HepG2 (cell line): ENCODE results near the gene SENP5. TPM values are rescaled to one million over a fixed set of nuclear protein-coding genes. Genes with fewer than 3 reads are reported as not detected.
A peak's percentile ranks its signal among the peaks of the same experiment; 100 is the strongest.

Source experiments
- ARNTL ChIP-seq: sonication (generic); formaldehyde crosslinking; IDR thresholded peaks from 2 replicates; pipeline ENCODE4 v1.4.0; 2020; ENCODE audit warnings: mild to moderate bottlenecking, missing genetic modification reagents
- BORCS8-MEF2B ChIP-seq: sonication (generic); formaldehyde crosslinking; IDR thresholded peaks from 2 replicates; pipeline ENCODE4 v1.8.0; 2022; ENCODE audit warnings: mild to moderate bottlenecking, missing genetic modification reagents
- CBX5 ChIP-seq: sonication (generic); formaldehyde crosslinking; IDR thresholded peaks from 2 replicates; pipeline ENCODE4 v1.4.0; 2020; ENCODE audit warnings: missing genetic modification reagents, borderline replicate concordance
- DDIT3 ChIP-seq: sonication (generic); formaldehyde crosslinking; IDR thresholded peaks from 2 replicates; pipeline ENCODE4 v1.4.0; 2020; ENCODE audit warnings: mild to moderate bottlenecking, missing genetic modification reagents
- KDM1A ChIP-seq: IDR thresholded peaks from 2 replicates; pipeline ENCODE4 v1.6.1; 2016; ENCODE audit warnings: missing compliant biosample characterization
- MATR3 ChIP-seq: sonication (generic); formaldehyde crosslinking; IDR thresholded peaks from 2 replicates; pipeline ENCODE4 v1.4.0; 2020; ENCODE audit warnings: missing genetic modification reagents
- REL ChIP-seq: sonication (generic); formaldehyde crosslinking; conservative IDR thresholded peaks from 2 replicates; pipeline ENCODE4 v1.8.0; 2022; ENCODE audit warnings: mild to moderate bottlenecking, missing genetic modification reagents, moderate library complexity
- TERF1 ChIP-seq: sonication (generic); formaldehyde crosslinking; IDR thresholded peaks from 2 replicates; pipeline ENCODE4 v1.8.0; 2022; ENCODE audit warnings: mild to moderate bottlenecking, missing genetic modification reagents, moderate library complexity
- THYN1 ChIP-seq: sonication (generic); formaldehyde crosslinking; IDR thresholded peaks from 2 replicates; pipeline ENCODE4 v1.8.1; 2023; ENCODE audit warnings: low read depth, mild to moderate bottlenecking, moderate library complexity, missing genetic modification reagents, borderline replicate concordance
- ZMAT3 ChIP-seq: sonication (generic); formaldehyde crosslinking; conservative IDR thresholded peaks from 2 replicates; pipeline ENCODE4 v1.7.0; 2021; ENCODE audit warnings: missing genetic modification reagents
- ZNF180 ChIP-seq: sonication (generic); formaldehyde crosslinking; IDR thresholded peaks from 2 replicates; pipeline ENCODE4 v1.4.0; 2020; ENCODE audit warnings: low read depth, missing genetic modification reagents, borderline replicate concordance
- ZNF746 ChIP-seq: sonication (generic); formaldehyde crosslinking; IDR thresholded peaks from 2 replicates; pipeline ENCODE4 v1.8.0; 2022; ENCODE audit warnings: mild to moderate bottlenecking, missing genetic modification reagents
- ZNF772 ChIP-seq: sonication (generic); formaldehyde crosslinking; IDR thresholded peaks from 2 replicates; pipeline ENCODE4 v1.5.0; 2020; ENCODE audit warnings: mild to moderate bottlenecking, missing genetic modification reagents
- ZSCAN30 ChIP-seq: sonication (generic); formaldehyde crosslinking; IDR thresholded peaks from 2 replicates; pipeline ENCODE4 v1.5.0; 2020; ENCODE audit warnings: mild to moderate bottlenecking, missing genetic modification reagents
- ZSCAN5A ChIP-seq: sonication (generic); formaldehyde crosslinking; IDR thresholded peaks from 2 replicates; pipeline ENCODE4 v1.8.0; 2022; ENCODE audit warnings: mild to moderate bottlenecking, missing genetic modification reagents, borderline replicate concordance
- polyA plus RNA-seq, 8 experiments: library from polyadenylated mRNA; depleted of rRNA in 3 of 8; stranded (reverse) in 7 of 8; unstranded in 1 of 8; fragments of >200 nt; fragmentation: Illumina TruSeq in 4 of 8; extraction: Trizol in 4 of 8; gene quantifications; 2 replicates each; pipeline versions ENCODE4 v1.2.1 to v1.2.3, GENCODE V29; 2011 to 2016; ENCODE audit warnings: low read depth in 4 of 8, missing spikeins in 1 of 8, mixed read lengths in 1 of 8; ENCODE audit not compliant: insufficient read depth in 1 of 8
- total RNA-seq, 5 experiments: library from RNA; depleted of rRNA; stranded (reverse); fragments of >200 nt; fragmentation: Illumina TruSeq; extraction: Trizol; gene quantifications; 2 replicates each; pipeline ENCODE4 v1.2.3, GENCODE V29; 2016; ENCODE audit warnings: low read depth in 1 of 5
- TF ChIP-seq, protein P1 (sequence below): sonication (generic); formaldehyde crosslinking; conservative IDR thresholded peaks from 2 replicates; pipeline ENCODE4 v1.4.0; 2020; ENCODE audit warnings: missing genetic modification reagents
- TF ChIP-seq, protein P2 (sequence below): sonication (generic); formaldehyde crosslinking; IDR thresholded peaks from 2 replicates; pipeline ENCODE4 v1.5.1; 2020; ENCODE audit warnings: missing genetic modification reagents, mild to moderate bottlenecking, borderline replicate concordance
- TF ChIP-seq, protein P3 (sequence below): IDR thresholded peaks from 2 replicates; pipeline ENCODE4 v1.6.1; 2016; ENCODE audit warnings: missing genetic modification reagents, missing compliant biosample characterization
- TF ChIP-seq, protein P4 (sequence below): sonication (generic); formaldehyde crosslinking; IDR thresholded peaks from 2 replicates; pipeline ENCODE4 v1.5.1; 2020; ENCODE audit warnings: missing genetic modification reagents, mild to moderate bottlenecking, borderline replicate concordance

SENP5 gene
- total and polyA plus RNA-seq, 2 of the 13 experiments (the other 11 are each of a cell fraction or from before 2014, with no cell fraction given): 17.6 to 30.9 TPM

- TF ChIP-seq ZNF746 (CRISPR knock-in tag): peak; percentile 72
- TF ChIP-seq ZSCAN30 (CRISPR knock-in tag): no peak
- no peak for TF ChIP-seq THYN1 (CRISPR knock-in tag)
- TF ChIP-seq ARNTL (CRISPR knock-in tag): peak; percentile 91; the same call in 1 of the 2 replicates
- TF ChIP-seq, protein P1, sequence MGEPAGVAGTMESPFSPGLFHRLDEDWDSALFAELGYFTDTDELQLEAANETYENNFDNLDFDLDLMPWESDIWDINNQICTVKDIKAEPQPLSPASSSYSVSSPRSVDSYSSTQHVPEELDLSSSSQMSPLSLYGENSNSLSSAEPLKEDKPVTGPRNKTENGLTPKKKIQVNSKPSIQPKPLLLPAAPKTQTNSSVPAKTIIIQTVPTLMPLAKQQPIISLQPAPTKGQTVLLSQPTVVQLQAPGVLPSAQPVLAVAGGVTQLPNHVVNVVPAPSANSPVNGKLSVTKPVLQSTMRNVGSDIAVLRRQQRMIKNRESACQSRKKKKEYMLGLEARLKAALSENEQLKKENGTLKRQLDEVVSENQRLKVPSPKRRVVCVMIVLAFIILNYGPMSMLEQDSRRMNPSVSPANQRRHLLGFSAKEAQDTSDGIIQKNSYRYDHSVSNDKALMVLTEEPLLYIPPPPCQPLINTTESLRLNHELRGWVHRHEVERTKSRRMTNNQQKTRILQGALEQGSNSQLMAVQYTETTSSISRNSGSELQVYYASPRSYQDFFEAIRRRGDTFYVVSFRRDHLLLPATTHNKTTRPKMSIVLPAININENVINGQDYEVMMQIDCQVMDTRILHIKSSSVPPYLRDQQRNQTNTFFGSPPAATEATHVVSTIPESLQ: peak; percentile 69
- TF ChIP-seq MATR3 (CRISPR knock-in tag): no peak
- 0 out of 2 replicates have a peak, but pooled peaks have one; percentile 48 for TF ChIP-seq ZNF772
- TF ChIP-seq KDM1A (CRISPR knock-in tag): no peak
- TF ChIP-seq, protein P2, sequence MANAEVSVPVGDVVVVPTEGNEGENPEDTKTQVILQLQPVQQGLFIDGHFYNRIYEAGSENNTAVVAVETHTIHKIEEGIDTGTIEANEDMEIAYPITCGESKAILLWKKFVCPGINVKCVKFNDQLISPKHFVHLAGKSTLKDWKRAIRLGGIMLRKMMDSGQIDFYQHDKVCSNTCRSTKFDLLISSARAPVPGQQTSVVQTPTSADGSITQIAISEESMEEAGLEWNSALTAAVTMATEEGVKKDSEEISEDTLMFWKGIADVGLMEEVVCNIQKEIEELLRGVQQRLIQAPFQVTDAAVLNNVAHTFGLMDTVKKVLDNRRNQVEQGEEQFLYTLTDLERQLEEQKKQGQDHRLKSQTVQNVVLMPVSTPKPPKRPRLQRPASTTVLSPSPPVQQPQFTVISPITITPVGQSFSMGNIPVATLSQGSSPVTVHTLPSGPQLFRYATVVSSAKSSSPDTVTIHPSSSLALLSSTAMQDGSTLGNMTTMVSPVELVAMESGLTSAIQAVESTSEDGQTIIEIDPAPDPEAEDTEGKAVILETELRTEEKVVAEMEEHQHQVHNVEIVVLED (CRISPR knock-in tag): peak; percentile 97
- TF ChIP-seq, protein P3, sequence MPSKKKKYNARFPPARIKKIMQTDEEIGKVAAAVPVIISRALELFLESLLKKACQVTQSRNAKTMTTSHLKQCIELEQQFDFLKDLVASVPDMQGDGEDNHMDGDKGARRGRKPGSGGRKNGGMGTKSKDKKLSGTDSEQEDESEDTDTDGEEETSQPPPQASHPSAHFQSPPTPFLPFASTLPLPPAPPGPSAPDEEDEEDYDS (CRISPR knock-in tag): peak; percentile 78
- peak; percentile 96; the same call in 1 of the 2 replicates for TF ChIP-seq CBX5
- TF ChIP-seq, protein P4, sequence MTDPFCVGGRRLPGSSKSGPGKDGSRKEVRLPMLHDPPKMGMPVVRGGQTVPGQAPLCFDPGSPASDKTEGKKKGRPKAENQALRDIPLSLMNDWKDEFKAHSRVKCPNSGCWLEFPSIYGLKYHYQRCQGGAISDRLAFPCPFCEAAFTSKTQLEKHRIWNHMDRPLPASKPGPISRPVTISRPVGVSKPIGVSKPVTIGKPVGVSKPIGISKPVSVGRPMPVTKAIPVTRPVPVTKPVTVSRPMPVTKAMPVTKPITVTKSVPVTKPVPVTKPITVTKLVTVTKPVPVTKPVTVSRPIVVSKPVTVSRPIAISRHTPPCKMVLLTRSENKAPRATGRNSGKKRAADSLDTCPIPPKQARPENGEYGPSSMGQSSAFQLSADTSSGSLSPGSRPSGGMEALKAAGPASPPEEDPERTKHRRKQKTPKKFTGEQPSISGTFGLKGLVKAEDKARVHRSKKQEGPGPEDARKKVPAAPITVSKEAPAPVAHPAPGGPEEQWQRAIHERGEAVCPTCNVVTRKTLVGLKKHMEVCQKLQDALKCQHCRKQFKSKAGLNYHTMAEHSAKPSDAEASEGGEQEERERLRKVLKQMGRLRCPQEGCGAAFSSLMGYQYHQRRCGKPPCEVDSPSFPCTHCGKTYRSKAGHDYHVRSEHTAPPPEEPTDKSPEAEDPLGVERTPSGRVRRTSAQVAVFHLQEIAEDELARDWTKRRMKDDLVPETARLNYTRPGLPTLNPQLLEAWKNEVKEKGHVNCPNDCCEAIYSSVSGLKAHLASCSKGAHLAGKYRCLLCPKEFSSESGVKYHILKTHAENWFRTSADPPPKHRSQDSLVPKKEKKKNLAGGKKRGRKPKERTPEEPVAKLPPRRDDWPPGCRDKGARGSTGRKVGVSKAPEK: no peak
- no peak for TF ChIP-seq ZNF180 (CRISPR knock-in tag)
- 0 out of 2 replicates have a peak, but pooled peaks have one; percentile 90 for TF ChIP-seq BORCS8-MEF2B
- TF ChIP-seq DDIT3 (CRISPR knock-in tag): no peak
- TF ChIP-seq REL (CRISPR knock-in tag): peak; percentile 79; the same call in 1 of the 2 replicates
- peak; percentile 75 for TF ChIP-seq ZSCAN5A (CRISPR knock-in tag)
- peak; percentile 83 for TF ChIP-seq ZMAT3 (CRISPR knock-in tag)
- TF ChIP-seq TERF1 (CRISPR knock-in tag): no peak
Observed at GRCh38 chr3:196942226-196942914, 74.7 kb downstream of the SENP5 start, which contains the start of gene NCBP2 (continued).
